ENCODE results near the gene NFATC1.

Gene NFATC1

DNA sequence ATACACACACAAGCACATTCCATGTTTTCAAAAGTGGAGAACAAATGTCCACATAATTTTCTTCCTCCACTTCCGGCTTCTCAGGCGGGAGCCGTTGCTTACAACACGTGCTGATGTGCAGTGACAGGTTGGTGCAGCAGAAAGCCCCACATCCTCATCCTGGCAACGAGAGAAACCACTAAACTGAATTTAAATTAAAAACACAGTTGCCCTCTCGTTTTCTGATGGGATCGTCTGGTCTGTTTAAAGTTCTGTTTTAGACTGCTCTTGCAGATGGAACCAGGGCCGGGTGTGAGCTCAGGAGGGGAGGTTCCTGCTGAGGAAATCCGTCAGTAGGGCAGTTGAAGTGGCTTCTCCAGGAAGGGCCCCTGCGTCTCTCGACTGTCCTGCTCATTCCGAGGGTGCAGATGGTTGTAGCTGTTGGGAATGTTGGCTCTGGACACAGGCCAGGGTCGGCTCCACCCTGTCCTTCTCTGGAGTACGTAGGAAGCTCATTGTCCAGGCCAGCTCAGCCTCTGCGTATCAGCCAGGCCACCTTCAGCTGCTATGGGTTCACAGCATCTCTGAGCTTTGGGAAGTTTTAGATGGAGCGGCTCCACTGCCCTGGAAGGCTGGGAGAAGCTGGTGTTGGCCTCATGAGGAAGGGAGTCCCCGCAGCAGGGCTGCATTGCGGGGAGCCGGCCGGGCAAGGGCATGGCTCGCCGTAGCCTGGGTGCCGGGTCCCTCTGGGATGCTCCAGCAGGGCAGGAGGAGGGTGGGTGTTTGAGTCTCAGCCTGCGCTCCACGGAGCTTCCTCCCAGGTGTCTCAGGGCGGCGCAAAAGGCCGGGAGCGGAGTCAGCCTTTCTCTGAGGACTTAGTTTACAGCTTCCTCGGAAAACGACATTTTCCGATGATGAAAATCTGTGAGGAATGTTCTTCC, 58.3 kb downstream of the NFATC1 start:
- Histone ChIP-seq H3K4me1 (ENCODE audit: control insufficient read depth, insufficient read depth, low read length) (no peaks in the 10 kb centered on the region), H3K9me3 (ENCODE audit: control insufficient read depth, insufficient read depth, low read length) (no peaks in the 10 kb centered on the region), H3K27me3 (ENCODE audit: control insufficient read depth, insufficient read depth, low read length) (no peaks in the 10 kb centered on the region), H3K36me3 (ENCODE audit: control insufficient read depth, insufficient read depth, low read length) (peaks cover 11% of the 10 kb centered on the region), H3K4me3 (ENCODE audit: low read depth, low read length) (no peak overlapping the region), H3K9ac (ENCODE audit: low read depth, low read length) (no peak overlapping the region)

DNA sequence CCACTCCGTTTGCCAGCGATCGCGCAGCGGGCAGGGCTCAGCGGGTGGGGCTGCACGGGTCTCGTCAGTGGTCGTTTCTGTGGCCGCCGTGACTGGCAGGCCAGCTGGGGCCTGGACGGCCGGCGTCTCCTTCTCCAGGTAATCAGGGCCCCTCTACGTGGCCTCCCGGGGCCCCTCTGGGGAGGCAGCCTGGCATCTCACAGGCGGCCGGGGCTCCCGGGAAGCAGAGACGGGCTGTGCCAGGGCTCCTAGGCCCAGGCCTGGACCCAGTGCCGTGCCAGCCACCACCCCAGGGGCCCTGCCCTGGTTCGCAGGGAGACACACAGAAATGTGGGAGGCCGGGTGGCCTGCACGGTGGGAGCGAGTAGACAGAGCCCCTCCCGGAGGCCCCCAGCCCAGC, 59.5 kb downstream of the NFATC1 start:
- H3K9me3 ChIP-seq (ENCODE audit: control insufficient read depth, insufficient read depth, low read length): no peaks in the 10 kb centered on the region
- peaks cover 11% of the 10 kb centered on the region for H3K36me3 ChIP-seq (ENCODE audit: control insufficient read depth, insufficient read depth, low read length)
- H3K27me3 ChIP-seq (ENCODE audit: control insufficient read depth, insufficient read depth, low read length): no peaks in the 10 kb centered on the region
- H3K4me3 ChIP-seq (ENCODE audit: low read depth, low read length): no peak overlapping the region
- no peaks in the 10 kb centered on the region for H3K4me1 ChIP-seq (ENCODE audit: control insufficient read depth, insufficient read depth, low read length)
- H3K9ac ChIP-seq (ENCODE audit: low read depth, low read length): no peak overlapping the region

DNA sequence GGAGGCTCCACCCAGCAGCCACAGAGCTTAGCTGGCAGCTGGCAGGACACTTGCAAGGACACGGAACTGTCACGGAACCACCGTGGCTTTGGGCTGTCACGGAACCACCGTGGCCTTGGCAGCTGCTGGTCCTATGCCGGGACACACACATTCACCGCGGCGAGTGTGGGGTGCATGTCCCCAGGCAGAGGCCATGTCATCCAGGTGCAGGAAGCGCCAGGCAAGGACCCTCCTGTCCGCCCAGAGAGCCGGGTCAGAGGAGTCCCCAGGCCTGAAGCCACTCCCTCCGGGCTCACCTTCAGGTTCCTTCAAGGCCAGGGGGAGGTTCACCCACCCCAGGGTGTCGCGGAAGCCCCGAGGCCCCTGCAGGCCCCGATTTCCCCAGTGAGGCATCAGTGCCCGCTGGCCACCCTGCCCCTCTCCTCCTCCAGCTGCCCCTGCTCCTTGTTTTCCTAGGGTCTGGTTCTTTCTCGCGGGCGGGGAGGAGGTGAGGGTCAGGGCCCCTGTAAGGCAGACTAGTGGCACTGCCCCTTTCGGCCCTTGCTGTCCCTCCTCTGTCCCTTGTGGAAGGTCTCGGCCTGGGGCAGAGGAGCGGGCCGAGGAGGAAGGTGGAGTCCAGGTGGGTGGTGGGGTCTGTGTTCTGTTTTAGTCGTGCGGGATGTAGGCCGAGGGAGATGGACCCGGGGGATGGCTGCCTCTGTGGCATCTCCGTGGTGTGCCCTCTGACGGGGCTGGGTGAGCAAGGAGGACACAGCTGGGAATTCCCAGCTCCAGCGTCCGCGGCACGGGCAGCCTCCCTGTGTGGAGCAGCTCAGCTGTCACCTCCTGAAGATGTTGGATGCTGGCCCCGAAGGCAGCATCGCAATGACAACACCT, 60.6 kb downstream of the NFATC1 start:
- Histone ChIP-seq H3K9ac (ENCODE audit: low read depth, low read length) (no peak overlapping the region), H3K36me3 (ENCODE audit: control insufficient read depth, insufficient read depth, low read length) (peaks cover 7% of the 10 kb centered on the region), H3K4me3 (ENCODE audit: low read depth, low read length) (no peak overlapping the region), H3K27me3 (ENCODE audit: control insufficient read depth, insufficient read depth, low read length) (no peaks in the 10 kb centered on the region), H3K9me3 (ENCODE audit: control insufficient read depth, insufficient read depth, low read length) (no peaks in the 10 kb centered on the region), H3K4me1 (ENCODE audit: control insufficient read depth, insufficient read depth, low read length) (no peaks in the 10 kb centered on the region)

DNA sequence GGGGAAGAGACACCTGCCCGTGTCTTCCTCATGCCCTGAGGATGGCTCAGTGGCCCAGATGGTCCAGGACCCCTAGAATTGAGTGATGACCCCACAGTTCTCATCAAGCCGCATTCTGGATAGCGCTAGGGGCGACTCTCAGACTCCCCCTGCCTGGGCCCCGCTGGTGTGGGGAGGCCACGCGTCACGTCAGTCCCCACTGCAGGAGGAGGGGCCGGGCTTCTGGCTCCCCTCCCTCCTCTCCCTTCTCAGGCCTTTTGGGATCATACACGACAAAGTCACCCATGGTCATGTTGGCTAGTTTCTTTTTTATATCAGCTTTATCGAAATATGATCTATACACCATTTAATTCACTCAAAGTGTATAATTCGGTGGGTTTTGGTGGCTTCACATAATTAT, 61.5 kb downstream of the NFATC1 start:
- Histone ChIP-seq H3K9ac (ENCODE audit: low read depth, low read length) (no peak overlapping the region), H3K27me3 (ENCODE audit: control insufficient read depth, insufficient read depth, low read length) (no peaks in the 10 kb centered on the region), H3K4me3 (ENCODE audit: low read depth, low read length) (no peak overlapping the region), H3K4me1 (ENCODE audit: control insufficient read depth, insufficient read depth, low read length) (no peaks in the 10 kb centered on the region), H3K36me3 (ENCODE audit: control insufficient read depth, insufficient read depth, low read length) (peaks cover 3% of the 10 kb centered on the region), H3K9me3 (ENCODE audit: control insufficient read depth, insufficient read depth, low read length) (no peaks in the 10 kb centered on the region)

DNA sequence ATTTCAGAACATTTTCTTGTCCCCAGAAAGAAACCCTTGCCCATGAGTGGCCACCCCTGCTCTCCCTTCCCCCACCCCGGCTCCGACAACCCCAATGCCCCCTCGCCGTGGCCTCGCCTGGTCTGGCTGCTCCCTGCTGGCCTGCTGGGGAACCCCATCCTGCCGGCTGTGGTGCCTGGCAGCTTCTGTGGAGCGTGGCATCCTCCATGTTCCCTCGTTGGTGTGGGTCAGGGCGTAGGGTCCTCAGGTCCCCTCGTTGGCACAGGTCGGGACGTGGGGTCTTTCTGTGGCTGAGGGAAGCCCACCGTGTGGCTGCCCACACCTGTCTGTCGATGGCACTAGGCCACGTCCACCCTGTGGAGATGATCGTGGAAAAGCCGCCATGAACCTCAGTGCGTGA, 61.9 kb downstream of the NFATC1 start:
- Histone ChIP-seq H3K36me3 (ENCODE audit: control insufficient read depth, insufficient read depth, low read length) (peaks cover 3% of the 10 kb centered on the region), H3K4me3 (ENCODE audit: low read depth, low read length) (no peak overlapping the region), H3K9me3 (ENCODE audit: control insufficient read depth, insufficient read depth, low read length) (no peaks in the 10 kb centered on the region), H3K27me3 (ENCODE audit: control insufficient read depth, insufficient read depth, low read length) (no peaks in the 10 kb centered on the region), H3K9ac (ENCODE audit: low read depth, low read length) (no peak overlapping the region), H3K4me1 (ENCODE audit: control insufficient read depth, insufficient read depth, low read length) (no peaks in the 10 kb centered on the region)

DNA sequence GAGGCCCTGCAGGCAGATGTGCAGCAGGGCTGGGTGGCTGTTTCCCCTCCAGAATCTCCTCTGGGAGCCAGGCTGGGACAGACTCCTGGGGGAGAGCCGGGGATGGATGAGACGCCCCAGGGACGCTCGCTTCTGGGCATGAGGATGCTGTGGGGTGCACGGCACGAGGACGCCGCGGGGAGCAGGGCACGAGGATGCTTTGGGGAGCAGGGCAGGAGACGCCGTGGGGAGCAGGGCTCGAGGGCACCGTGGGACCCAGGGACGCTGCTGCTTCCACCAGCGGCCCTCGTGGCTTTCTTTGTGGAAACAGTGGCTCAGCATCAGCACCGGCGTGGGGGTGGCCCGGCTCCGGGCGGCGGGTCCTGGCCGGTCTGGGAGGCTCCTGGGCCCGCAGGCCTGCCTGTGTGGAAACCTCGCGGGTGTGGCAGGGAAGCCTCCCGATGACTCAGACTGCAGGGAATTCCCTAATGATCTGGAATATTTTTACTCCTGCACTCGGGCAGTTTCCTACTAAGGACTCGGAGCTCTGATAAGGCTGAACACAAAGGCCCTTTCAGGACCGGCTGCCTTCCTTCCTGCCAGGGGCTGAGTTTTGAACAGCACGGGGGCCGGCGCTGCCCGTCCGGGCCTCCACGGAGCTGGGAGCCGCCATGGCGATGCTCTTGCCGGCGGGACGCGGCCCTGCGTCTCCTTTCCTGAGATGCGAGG, 62.6 kb downstream of the NFATC1 start:
- Histone ChIP-seq H3K9ac (ENCODE audit: low read depth, low read length) (no peak overlapping the region), H3K36me3 (ENCODE audit: control insufficient read depth, insufficient read depth, low read length) (peaks cover 6% of the 10 kb centered on the region), H3K9me3 (ENCODE audit: control insufficient read depth, insufficient read depth, low read length) (no peaks in the 10 kb centered on the region), H3K4me3 (ENCODE audit: low read depth, low read length) (no peak overlapping the region), H3K4me1 (ENCODE audit: control insufficient read depth, insufficient read depth, low read length) (no peaks in the 10 kb centered on the region), H3K27me3 (ENCODE audit: control insufficient read depth, insufficient read depth, low read length) (no peaks in the 10 kb centered on the region)

DNA sequence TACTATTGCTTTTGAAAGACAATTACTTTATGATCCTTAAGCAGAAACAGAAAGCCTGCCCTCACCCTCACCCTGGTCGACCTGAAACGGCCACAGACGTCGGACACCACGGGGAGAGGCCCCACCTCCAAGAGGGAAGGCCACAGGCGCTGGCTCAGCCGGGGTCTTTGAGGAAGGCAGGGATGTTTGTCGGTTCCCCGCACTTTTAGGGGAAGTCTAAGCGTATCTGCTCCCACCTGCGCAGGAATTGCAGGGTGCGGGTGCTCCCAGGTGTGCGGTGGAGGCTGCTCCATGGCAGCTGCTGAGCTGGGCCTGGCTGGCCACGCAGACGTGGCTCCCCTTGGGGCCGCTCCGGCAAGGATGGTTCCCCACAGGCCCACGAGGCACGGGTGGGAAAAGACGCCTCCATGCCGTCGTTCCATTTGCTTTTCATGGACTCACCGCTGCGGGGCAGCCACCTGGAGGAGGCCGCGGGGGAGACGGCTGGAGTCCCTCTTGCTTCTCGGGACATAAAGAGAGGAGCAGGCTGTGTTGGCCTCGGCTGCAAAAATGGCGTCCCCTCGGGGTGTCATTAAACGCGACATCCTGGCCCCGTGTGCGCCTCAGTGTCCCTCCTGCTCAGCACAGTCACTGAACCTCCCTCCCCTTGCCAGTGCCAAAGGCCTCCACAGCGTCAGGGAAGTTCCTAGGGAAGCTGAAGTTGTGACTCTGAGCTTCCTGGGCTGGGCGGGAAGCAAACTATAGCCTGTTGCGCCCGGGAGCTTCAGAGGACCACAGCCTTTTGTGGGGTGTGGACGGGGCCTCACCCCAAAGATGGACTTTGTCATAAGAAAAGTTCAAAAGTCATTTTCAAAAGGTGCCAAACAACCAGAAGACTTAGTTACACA, 63.4 kb downstream of the NFATC1 start:
- Histone ChIP-seq H3K9ac (ENCODE audit: low read depth, low read length) (peak overlapping the region; percentile 47), H3K36me3 (ENCODE audit: control insufficient read depth, insufficient read depth, low read length) (peaks cover 6% of the 10 kb centered on the region), H3K9me3 (ENCODE audit: control insufficient read depth, insufficient read depth, low read length) (no peaks in the 10 kb centered on the region), H3K4me3 (ENCODE audit: low read depth, low read length) (no peak overlapping the region), H3K27me3 (ENCODE audit: control insufficient read depth, insufficient read depth, low read length) (no peaks in the 10 kb centered on the region), H3K4me1 (ENCODE audit: control insufficient read depth, insufficient read depth, low read length) (no peaks in the 10 kb centered on the region)

DNA sequence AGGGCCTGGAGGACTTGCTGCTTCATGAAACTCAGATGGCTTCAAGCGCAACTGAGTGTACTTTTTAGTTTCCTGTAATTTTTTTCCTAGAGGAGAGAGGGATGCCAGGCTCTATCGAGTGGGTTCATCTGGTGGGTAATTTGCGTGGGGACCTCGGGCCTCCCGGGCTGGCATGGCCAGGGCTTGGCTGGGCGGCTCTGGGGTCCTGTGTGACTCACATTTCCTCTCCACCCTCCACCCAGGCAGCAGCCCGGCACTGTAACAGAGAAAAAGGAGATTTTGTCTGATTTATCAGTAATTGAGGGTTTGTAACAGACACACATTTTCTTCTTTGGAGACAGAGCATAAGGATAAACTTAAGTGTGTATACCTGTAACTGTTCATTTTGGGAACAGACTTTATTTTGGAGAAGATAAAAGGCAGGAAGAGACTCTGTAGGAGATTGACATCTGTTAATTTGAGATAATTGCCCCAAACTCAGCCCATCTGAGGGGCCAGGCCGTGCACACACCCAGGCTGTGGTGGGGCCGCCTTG, 64.3 kb downstream of the NFATC1 start:
- no peaks in the 10 kb centered on the region for H3K4me1 ChIP-seq (ENCODE audit: control insufficient read depth, insufficient read depth, low read length)
- no peaks in the 10 kb centered on the region for H3K9me3 ChIP-seq (ENCODE audit: control insufficient read depth, insufficient read depth, low read length)
- H3K36me3 ChIP-seq (ENCODE audit: control insufficient read depth, insufficient read depth, low read length): peaks cover 6% of the 10 kb centered on the region
- H3K27me3 ChIP-seq (ENCODE audit: control insufficient read depth, insufficient read depth, low read length): no peaks in the 10 kb centered on the region
- peak overlapping the region; percentile 47 for H3K9ac ChIP-seq (ENCODE audit: low read depth, low read length)
- no peak overlapping the region for H3K4me3 ChIP-seq (ENCODE audit: low read depth, low read length)

DNA sequence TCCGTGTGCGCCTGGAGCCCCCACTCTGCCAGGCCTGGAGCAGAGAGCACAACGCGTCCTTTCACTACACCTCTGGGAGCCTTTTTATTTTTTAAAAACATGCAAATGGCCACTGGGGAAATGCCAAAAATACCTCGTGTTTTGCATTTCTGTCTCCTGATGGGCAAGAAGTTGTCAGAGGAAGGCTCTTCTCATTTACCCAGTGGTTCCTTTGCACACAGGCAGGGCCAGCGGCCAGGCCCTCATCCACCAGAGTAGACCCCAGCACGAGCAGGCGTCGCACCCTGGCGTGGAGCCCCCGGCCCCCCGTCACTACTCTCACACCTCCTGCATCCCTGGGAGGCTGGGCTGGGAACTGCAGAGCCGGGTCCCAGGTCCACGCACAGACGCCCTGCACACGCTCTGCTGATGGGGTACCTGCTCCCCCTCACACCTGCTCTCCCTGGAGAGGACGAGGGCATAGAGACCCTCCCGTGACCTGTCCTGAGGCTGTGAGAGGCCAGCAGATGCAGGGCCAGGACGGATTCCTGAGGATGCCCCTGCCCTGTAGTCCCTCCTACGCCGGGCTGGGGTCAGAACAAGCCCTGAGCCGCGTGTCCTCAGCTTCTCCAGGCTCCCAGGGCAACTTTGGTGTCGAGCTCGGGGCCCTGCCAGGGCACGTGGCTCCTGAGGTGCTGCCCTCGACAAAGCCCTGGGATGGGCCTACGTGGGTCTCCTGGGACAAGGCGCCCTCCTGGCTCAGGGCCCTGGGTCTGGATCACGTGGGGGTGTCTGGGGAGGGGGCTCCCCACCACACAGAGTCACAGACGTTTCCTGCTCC, 65.0 kb downstream of the NFATC1 start:
- Histone ChIP-seq H3K36me3 (ENCODE audit: control insufficient read depth, insufficient read depth, low read length) (peaks cover 6% of the 10 kb centered on the region), H3K4me3 (ENCODE audit: low read depth, low read length) (no peak overlapping the region), H3K27me3 (ENCODE audit: control insufficient read depth, insufficient read depth, low read length) (no peaks in the 10 kb centered on the region), H3K9me3 (ENCODE audit: control insufficient read depth, insufficient read depth, low read length) (no peaks in the 10 kb centered on the region), H3K9ac (ENCODE audit: low read depth, low read length) (no peak overlapping the region), H3K4me1 (ENCODE audit: control insufficient read depth, insufficient read depth, low read length) (no peaks in the 10 kb centered on the region)

DNA sequence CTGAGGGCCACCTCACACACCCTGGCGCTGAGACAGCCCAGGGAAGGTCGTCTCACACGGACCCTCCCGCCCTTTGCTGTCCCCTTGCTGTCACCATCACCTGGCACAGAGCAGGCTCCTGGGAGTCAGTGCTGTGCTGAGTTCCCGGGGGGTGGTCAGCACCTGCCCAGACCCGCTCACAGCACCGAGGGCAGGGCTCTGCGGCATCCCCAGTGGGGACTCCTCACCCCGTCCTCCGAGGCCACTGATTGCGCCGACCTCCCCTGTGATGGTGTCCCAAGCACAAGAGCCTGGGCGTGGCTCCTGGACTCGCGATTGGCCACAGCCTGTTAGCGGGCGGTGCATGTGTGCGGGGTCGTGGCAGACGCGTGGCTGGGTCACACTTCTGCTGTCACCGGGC, 65.9 kb downstream of the NFATC1 start:
- peaks cover 6% of the 10 kb centered on the region for H3K36me3 ChIP-seq (ENCODE audit: control insufficient read depth, insufficient read depth, low read length)
- H3K4me3 ChIP-seq (ENCODE audit: low read depth, low read length): no peak overlapping the region
- no peak overlapping the region for H3K9ac ChIP-seq (ENCODE audit: low read depth, low read length)
- no peaks in the 10 kb centered on the region for H3K27me3 ChIP-seq (ENCODE audit: control insufficient read depth, insufficient read depth, low read length)
- no peaks in the 10 kb centered on the region for H3K4me1 ChIP-seq (ENCODE audit: control insufficient read depth, insufficient read depth, low read length)
- no peaks in the 10 kb centered on the region for H3K9me3 ChIP-seq (ENCODE audit: control insufficient read depth, insufficient read depth, low read length)

Measured in iPS-15b (cell line).